A549 (cell line): ENCODE data around the gene PRAC2.

Source experiments
- BHLHE40 ChIP-seq: IDR thresholded peaks from 2 replicates; pipeline ENCODE4 v1.6.1; 2012; ENCODE audit warnings: low read depth, low read length, inconsistent platforms
- CHD2 ChIP-seq: fragments of 150-350 bp; IDR thresholded peaks from 2 replicates; pipeline ENCODE4 v1.6.1; 2014; ENCODE audit warnings: low read length; ENCODE audit not compliant: partially characterized antibody
- EHMT2 ChIP-seq: fragments of 200-600 bp; sonication (generic); IDR thresholded peaks from 2 replicates; pipeline ENCODE4 v1.6.1; 2016; ENCODE audit warnings: antibody characterized with exemption, low read depth, mild to moderate bottlenecking, moderate library complexity
- EP300 ChIP-seq, 2 experiments: fragments of >200 bp; sonication (Bioruptor Twin); formaldehyde crosslinking; IDR thresholded peaks; 2 replicates in 1 of 2; 3 replicates in 1 of 2; pipeline ENCODE4 v1.6.1; 2016 to 2017
- JUNB ChIP-seq: fragments of >200 bp; sonication (Bioruptor Twin); formaldehyde crosslinking; IDR thresholded peaks from 2 replicates; pipeline ENCODE4 v1.6.1; 2016
- POLR2A ChIP-seq: IDR thresholded peaks from 2 replicates; pipeline ENCODE4 v1.6.1; 2012; ENCODE audit warnings: mild to moderate bottlenecking, low read length
- RCOR1 ChIP-seq: fragments of 150-350 bp; IDR thresholded peaks from 2 replicates; pipeline ENCODE4 v1.6.1; 2014; ENCODE audit warnings: antibody characterized with exemption, low read length, low read depth
- TF ChIP-seq, protein P1 (sequence below): IDR thresholded peaks from 2 replicates; pipeline ENCODE4 v1.6.1; 2012; ENCODE audit warnings: low read depth, borderline replicate concordance
- TF ChIP-seq, protein P2 (sequence below): fragments of >200 bp; sonication (Bioruptor Twin); formaldehyde crosslinking; IDR thresholded peaks from 3 replicates; pipeline ENCODE4 v1.5.1; 2016
- TF ChIP-seq, protein P3 (sequence below): fragments of 450-650 bp; IDR thresholded peaks from 2 replicates; pipeline ENCODE4 v1.6.1; 2014; ENCODE audit warnings: antibody characterized with exemption
- TF ChIP-seq, protein P4 (sequence below): IDR thresholded peaks from 2 replicates; pipeline ENCODE4 v1.6.1; 2012

DNA sequence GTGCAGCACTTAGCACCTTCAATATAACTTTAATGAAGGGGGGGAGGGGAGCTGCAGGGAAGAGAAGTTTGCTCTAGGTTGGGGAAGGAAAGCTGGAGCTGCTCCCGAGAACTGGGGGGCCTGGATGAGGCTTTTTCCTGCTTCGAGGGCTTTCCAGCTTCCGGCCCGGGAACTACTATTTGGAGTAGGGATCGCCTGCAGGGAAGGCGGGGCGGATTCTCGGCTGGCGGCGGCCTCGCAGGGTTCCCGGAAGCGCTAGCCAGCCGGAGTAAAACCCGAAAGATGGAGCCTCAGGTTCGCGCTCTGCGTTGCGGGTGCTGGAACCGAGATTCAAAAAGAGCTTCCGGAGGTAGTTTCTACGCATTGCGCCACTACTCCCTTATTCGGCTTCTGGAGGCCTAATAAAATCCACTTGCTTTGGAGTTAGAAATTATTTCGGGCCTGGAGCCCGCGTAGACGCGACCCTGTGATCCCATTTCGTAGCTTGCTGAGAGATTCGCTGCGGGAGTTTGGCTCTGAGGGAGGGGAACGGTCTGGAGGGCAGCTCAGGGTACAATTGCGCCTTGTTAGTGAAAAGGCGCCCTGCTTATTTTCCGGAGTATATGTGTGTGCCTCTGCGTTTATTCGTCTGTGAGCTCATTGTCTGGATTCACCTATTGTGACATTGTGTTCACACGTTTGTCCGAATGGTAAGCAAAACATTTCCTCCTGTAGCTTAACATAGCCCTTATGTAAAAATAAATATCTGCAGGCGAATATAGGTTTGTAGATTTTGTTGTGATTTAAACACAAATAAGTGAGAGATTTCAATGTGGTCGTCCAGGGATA is 652 bp downstream of the PRAC2 start:
- no peak for TF ChIP-seq JUNB
- TF ChIP-seq, protein P1, sequence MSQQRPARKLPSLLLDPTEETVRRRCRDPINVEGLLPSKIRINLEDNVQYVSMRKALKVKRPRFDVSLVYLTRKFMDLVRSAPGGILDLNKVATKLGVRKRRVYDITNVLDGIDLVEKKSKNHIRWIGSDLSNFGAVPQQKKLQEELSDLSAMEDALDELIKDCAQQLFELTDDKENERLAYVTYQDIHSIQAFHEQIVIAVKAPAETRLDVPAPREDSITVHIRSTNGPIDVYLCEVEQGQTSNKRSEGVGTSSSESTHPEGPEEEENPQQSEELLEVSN = no peak
- TF ChIP-seq POLR2A = no peak
- TF ChIP-seq, protein P2, sequence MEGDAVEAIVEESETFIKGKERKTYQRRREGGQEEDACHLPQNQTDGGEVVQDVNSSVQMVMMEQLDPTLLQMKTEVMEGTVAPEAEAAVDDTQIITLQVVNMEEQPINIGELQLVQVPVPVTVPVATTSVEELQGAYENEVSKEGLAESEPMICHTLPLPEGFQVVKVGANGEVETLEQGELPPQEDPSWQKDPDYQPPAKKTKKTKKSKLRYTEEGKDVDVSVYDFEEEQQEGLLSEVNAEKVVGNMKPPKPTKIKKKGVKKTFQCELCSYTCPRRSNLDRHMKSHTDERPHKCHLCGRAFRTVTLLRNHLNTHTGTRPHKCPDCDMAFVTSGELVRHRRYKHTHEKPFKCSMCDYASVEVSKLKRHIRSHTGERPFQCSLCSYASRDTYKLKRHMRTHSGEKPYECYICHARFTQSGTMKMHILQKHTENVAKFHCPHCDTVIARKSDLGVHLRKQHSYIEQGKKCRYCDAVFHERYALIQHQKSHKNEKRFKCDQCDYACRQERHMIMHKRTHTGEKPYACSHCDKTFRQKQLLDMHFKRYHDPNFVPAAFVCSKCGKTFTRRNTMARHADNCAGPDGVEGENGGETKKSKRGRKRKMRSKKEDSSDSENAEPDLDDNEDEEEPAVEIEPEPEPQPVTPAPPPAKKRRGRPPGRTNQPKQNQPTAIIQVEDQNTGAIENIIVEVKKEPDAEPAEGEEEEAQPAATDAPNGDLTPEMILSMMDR = no peak
- no peak for TF ChIP-seq BHLHE40
- no peak for TF ChIP-seq EP300 (IDR thresholded peaks at IDR 0.05)
- TF ChIP-seq, protein P3, sequence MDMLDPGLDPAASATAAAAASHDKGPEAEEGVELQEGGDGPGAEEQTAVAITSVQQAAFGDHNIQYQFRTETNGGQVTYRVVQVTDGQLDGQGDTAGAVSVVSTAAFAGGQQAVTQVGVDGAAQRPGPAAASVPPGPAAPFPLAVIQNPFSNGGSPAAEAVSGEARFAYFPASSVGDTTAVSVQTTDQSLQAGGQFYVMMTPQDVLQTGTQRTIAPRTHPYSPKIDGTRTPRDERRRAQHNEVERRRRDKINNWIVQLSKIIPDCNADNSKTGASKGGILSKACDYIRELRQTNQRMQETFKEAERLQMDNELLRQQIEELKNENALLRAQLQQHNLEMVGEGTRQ = no peak
- TF ChIP-seq, protein P4, sequence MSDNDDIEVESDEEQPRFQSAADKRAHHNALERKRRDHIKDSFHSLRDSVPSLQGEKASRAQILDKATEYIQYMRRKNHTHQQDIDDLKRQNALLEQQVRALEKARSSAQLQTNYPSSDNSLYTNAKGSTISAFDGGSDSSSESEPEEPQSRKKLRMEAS = no peak
- TF ChIP-seq RCOR1 = no peak
- TF ChIP-seq EHMT2 = no peak
- TF ChIP-seq CHD2 = no peak
